ENCODE data around the gene OSBPL10.

DNA sequence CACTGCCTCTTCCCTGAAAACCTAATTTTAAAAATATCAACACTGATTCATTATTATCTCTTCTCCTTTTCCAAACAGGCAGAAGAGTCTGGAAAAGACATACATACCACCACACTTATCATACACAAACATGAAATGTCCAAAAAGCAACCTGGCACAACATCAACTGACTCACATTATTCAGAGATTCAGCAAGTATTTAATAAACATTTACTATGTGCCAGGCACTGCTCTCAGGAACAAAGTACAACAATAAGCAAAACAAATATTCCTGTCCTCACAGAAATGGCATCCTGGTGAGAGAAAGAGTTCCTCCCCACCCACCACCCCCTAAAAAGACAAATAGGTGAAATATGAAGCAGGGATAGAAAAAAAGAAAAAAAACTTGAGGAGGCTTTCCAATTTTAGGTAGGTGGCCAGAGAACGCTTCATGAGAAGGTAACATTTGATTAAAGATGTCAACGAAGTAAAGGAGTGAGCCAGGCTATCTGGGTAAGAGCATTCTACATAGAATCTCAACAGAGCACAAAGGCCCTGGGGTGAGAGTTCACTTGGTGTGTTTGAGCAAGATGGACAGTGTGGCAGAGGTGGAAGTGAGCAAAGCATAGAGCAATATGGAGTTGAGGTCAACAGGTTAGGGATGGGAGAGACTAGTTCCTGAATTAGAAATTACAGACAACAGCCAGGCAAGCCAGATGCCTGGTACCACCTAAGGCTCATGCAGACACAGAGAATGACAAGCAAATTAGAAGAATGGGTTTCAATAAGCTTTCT lies 141.7 kb downstream of the OSBPL10 start:
- no peak for TF ChIP-seq CTBP1 (IDR thresholded peaks at IDR 0.05; ENCODE audit: borderline replicate concordance)
- no peak for TF ChIP-seq SP1 (IDR thresholded peaks at IDR 0.05)

Data from HEK293T (cell line).